Measurements from ENCODE around the gene SLC37A4.
"Not testable (repeated sequence)": the region's sequence is repeated elsewhere in the genome, so short reads cannot be mapped to it uniquely, and the experiment has no call there.

Gene SLC37A4

DNA sequence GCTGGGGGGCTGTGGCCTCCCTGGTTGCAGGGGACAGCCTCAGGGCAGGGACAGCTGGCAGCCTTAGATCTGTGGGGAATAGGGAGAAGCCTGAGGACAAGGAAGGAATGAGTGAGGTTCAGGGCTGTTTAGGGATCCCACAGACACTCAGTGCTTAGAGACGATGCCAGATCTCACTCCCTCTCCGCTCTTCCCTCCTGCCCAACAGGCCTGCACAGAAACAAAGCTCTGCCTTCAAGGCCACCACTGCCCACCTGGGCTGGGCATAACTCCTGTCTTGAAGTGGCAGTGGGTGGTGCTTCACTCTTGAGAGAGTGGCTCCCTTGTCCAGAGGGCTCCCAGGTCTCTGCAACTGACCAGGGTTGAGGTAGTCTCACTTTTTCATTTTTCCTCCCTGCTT is 45.9 kb downstream of the SLC37A4 start:
- no peak for TF ChIP-seq ZNF274 (IDR thresholded peaks at IDR 0.05; ENCODE audit: low read depth, low read length)
- H3K4me3 ChIP-seq (ENCODE audit: low read length), result no peak overlapping the region

DNA sequence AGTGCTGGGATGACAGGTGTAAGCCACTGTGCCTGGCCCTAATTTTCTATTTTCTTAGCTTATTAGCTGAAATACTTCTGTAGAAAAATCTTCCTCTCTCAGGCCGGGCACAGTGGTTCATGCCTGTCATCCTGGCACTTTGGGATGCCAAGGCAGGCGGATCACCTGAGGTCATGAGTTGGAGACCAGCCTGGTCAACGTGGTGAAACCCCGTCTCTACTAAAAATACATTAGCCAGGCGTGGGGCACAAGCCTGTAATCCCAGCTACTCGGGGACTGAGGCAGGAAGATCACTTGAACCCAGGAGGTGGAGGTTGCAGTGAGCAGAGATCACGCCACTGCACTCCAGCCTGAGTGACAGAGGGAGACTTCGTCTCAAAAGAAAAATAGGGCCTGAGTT is 46.3 kb downstream of the SLC37A4 start:
- not testable (repeated sequence) for H3K4me3 ChIP-seq (ENCODE audit: low read length)

DNA sequence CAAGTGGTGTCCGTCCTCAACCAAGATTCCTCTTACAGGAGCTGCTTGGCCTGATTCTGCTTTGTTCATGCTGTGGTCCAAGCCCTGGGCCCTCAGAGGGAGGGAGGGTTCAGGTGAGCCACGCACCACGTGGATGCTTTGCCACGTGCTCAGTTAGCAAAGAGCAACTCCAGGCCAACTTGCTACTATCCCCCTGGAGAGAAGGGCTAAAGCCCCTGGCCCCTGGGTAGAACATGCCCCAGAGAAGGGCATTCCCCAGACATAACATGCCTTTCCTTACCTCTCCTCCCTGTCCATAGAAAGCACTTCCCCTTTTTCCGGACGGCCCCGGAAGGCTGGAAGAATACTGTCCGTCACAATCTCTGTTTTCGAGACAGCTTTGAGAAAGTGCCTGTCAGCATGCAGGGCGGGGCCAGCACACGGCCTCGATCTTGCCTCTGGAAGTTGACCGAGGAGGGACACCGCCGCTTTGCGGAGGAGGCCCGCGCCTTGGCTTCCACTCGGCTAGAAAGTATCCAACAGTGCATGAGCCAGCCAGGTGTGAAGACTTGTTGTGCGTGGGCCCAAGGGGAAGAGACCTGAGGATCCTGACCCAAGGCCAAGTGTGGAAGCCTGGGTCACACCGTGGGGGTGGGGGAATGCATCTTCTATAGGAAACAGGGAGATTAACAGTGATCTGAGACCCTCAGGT is 50.3 kb downstream of the SLC37A4 start:
- no peak overlapping the region for H3K4me3 ChIP-seq (ENCODE audit: low read length)
- no peak for TF ChIP-seq ZNF274 (IDR thresholded peaks at IDR 0.05; ENCODE audit: low read depth, low read length)

DNA sequence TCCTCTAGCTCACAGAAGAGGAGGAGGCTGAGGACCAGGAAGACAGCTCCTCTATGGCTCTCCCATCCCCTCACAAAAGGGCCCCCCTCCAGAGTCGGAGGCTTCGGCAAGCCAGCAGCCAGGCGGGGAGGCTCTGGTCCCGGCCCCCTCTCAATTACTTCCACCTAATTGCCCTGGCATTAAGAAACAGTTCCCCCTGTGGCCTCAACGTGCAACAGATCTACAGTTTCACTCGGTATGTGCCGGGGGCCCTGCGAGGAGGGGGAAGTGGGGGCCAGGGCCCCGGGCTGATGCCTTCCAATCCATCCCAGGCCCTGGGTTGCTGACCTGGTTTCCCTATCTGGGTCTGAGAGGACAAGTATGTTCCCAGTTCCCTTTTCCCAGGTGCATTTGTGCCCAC is 51.2 kb downstream of the SLC37A4 start:
- no peak for TF ChIP-seq ZNF274 (IDR thresholded peaks at IDR 0.05; ENCODE audit: low read depth, low read length)
- no peak overlapping the region for H3K4me3 ChIP-seq (ENCODE audit: low read length)

DNA sequence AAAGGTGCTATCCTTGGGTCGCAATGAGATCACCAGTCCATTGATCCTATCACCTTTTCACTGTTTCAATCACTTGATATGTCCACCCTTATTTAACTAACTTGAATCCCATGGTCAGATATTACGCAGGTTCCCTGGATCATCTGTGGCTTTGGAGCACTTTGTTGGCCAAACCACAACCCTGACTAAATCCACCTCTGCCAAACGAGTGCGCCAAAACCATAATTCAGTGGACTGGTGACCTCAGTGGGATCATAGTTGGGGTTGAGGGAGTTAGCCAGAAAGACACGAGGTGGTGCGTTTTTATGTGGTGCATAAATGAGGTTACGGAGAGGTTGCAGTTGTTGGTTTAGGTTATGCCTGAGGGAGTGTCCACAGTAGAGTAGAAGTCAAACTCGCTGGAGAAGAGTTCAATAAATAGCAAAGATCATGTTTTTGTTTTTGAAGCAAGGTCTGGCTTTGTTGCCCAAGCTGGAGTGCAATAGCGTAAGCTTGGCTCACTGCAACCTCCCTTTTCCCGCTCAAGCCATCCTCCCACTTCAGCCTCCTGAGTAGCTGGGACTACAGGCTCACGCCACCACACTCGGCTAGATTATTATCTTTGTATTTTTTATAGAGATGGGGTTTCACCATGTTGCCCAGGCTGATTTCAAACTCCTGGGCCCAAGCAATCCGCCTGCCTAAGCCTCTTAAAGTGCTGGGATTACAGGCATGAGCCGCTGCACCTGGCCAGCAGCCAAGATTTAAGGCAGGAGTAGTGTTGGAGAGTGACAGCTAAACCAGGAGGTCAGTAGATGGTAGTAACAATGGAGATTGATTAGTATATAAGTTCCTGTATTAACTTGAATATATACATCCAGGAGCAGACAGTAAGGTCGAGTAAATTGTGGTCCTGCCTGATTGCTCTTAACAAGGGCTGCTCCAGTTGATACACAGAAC is 54.6 kb downstream of the SLC37A4 start:
- H3K4me3 ChIP-seq (ENCODE audit: low read length), result no peak overlapping the region
- no peak for TF ChIP-seq ZNF274 (IDR thresholded peaks at IDR 0.05; ENCODE audit: low read depth, low read length)
